CD4-positive, alpha-beta T cell treated with Interleukin-10 for 1 hour (primary cell): ENCODE data around the gene ARFGEF3.

Experiments used
- DNase-seq: peaks from one replicate; pipeline ENCODE4 v3.0.0-alpha.2; 2020

The ARFGEF3 gene

GRCh38 chr6:138241934-138242333 lies 80.2 kb downstream of the ARFGEF3 start:
- no peak for DNase-seq

GRCh38 chr6:138242987-138243592 lies 81.4 kb downstream of the ARFGEF3 start:
- DNase-seq = no peak

DNA sequence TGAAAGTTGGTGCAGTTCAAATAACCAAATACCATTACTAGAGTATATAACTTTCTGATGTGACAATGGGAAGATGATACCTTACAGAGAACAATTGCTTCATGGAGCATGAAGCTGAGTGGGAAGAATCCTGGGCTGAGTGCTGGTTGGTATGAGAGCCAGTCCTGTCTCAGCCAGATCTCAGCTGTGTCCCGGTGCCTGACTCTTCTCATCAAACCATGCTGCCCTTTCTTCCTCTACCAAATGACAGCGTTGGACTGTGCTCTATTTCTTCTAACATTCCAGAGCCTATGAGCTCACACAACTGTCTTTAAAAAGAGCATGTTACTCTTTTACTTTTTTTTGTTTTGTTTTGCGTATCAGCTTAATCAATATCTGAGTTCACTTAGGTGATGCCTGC lies 84.0 kb downstream of the ARFGEF3 start:
- DNase-seq = no peak

- no peak for DNase-seq
Observed at GRCh38 chr6:138246650-138247440, 85.1 kb downstream of the ARFGEF3 start.

DNA sequence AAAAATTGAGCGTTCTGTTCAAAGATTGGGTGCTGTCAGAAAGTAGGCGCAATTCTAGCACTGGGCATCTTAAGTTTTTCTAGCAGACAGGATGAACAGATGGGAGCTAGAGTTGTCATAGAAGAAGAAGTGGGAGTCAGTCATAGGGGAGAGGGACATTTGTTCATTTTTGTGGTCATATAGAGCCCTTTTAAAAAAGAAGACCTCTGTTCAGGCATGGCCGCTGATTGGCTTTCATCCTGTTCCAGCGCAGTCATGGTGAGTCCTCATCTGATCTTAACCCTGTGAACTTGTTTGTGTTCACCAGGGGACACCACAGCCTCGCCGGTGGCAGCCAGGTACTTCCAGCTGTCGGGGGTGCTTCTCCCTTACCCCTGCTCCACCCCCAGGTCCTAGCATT lies 86.3 kb downstream of the ARFGEF3 start:
- DNase-seq = no peak

DNA sequence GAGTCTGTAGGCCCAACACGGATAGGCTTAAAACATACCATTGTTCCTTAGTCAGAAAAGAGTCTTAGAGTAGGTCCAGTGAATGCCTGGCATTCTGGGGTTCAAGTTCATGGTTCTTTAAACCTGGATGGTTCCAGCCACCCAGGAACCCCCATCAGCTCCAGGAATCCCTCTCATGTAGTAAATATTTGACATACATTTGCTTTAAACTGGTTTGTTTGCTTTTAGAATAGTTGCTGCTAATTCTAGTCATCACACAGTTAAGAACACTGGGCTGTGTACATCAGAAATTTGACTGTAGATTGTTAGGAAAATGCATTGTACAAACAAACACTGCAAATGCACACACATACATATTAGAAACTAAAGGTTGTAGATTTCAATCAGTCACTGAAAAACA lies 87.1 kb downstream of the ARFGEF3 start:
- no peak for DNase-seq

- no peak for DNase-seq
Observed at GRCh38 chr6:138250053-138250452, 88.3 kb downstream of the ARFGEF3 start.

GRCh38 chr6:138250513-138251247 lies 88.9 kb downstream of the ARFGEF3 start:
- no peak for DNase-seq

DNA sequence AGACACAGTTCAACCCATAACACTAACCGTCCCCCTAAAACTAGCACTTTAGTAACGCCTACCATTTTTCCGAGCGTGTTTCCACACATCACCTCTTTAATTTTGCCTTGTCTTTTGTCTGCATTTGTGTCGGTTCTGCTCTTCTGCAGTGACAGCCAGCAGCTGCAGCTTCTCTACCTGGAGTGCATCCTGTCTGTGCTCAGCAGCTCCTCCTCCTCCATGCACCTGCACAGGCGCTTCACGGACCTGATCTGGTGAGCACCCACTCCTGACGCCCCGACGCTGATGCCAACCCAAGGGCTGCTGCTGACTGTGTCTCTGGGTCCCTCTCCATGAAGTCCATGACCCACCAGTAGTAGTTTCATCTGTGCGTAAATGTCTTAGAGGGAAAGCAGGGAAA lies 92.0 kb downstream of the ARFGEF3 start:
- DNase-seq = no peak

- DNase-seq = no peak
Observed at GRCh38 chr6:138255443-138255842, 93.7 kb downstream of the ARFGEF3 start.

DNA sequence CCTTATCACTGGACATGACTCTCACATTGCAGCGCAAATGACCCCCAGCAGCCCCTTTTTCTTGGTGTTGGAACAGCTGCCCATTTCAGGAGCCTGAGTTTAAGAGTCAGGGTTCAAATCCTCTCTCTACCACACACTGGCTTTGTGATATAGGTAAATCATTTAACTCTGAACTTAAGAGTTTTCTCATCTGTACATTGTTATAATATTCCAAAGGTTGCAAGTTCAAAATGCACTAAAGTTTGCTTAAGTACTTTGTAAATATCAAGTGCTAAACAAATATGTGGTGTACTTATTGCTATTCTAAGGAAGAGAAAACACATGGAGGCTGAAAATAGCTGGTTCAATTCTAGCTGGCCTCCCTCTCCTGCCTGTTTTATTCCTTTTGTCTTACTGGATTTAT lies 95.9 kb downstream of the ARFGEF3 start:
- DNase-seq = no peak

DNA sequence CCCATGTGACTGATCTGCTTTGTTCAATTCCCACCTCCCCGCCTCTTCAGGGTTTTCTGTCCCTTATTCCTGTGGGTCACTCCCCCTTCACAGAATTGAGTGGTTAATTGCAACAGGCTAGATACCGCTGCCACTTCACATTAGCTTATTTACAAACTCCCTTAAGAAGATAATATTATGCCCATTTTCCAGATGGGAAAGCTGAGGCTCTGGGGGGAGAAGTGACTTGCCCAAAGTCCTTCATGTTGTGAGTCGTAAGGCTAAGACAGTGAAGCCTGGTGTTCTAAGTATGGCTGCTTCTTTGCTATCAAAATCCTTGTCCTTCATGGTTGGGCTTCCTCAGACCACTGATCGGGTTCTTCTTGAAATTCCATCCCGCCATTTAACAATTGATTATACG lies 96.5 kb downstream of the ARFGEF3 start:
- DNase-seq = no peak

- no peak for DNase-seq
Observed at GRCh38 chr6:138258991-138259390, 97.3 kb downstream of the ARFGEF3 start.

GRCh38 chr6:138261116-138261780 lies 99.5 kb downstream of the ARFGEF3 start:
- DNase-seq = no peak

DNA sequence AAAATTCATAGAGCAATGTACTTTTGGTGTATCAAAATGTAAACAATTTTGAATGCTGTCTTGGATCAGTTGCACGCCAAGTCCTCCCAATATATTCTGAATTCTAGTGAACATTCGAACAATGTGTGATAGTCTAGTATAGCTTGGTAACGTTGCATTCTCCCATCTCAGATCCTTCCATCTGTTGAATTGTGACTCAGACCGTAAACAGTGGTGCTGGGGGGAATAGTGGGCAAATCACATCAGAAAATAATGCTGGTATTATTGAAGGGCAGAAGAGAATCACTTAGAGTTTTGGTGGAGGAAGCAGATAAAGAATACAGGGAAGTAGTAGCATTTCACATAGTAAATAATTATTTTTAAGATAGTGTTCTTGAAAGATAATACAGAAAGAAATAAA lies 102.2 kb downstream of the ARFGEF3 start:
- DNase-seq = no peak

GRCh38 chr6:138264372-138264880 lies 102.7 kb downstream of the ARFGEF3 start:
- no peak for DNase-seq

DNA sequence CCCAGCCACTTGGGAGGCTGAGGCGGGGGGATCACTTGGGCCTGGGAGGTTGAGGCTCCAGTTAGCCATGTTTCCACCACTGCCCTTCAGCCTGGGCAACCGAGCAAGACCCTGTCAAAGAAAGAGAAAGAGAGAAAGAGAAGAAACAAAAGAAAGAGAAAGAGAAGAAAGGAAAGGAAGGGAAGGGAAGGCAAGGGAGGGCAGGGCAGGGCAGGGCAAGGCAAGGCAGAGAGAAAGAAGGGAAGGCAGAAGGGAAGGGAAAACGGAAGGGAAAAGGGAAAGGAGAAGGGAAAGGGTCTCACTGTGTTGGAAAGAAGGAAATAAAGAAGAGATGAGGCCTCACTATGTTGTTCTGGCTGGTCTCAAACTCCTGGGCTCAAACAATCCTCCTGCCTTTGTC lies 104.4 kb downstream of the ARFGEF3 start:
- DNase-seq = no peak

GRCh38 chr6:138267971-138268895 lies 106.5 kb downstream of the ARFGEF3 start:
- no peak for DNase-seq

DNA sequence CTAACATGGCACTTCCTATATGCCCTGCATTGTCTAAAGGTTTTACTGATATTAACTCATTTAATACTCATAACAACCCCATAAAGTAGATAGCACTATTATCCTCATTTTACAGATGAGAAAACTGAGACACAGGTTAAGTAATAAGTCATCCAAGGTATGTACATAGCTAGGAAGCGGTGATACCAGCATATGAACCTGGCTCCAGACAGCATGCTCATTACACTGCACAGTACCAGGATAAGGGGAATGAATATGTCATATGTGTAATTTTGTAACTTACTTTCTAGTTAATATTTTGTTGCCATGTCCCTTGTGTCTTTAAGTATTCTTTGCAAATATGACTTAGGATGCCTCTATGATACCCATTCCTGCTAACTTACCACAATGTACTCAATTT lies 109.7 kb downstream of the ARFGEF3 start:
- DNase-seq = no peak

GRCh38 chr6:138272533-138273315 lies 111.0 kb downstream of the ARFGEF3 start:
- DNase-seq = no peak

GRCh38 chr6:138275976-138276375 lies 114.2 kb downstream of the ARFGEF3 start:
- DNase-seq = no peak
